ENCODE results near the gene DCC.

- no peak for TF ChIP-seq EZH2phosphoT487 (IDR thresholded peaks at IDR 0.05; ENCODE audit: borderline replicate concordance, low read depth)
- TF ChIP-seq CTCF (IDR thresholded peaks at IDR 0.05), result no peak
- TF ChIP-seq SIN3A (IDR thresholded peaks at IDR 0.05; ENCODE audit: borderline replicate concordance, low read depth, low read length), result no peak
- no peak for TF ChIP-seq USF1 (IDR thresholded peaks at IDR 0.05; ENCODE audit: borderline replicate concordance, low read depth)
- no peak for TF ChIP-seq GABPA (IDR thresholded peaks at IDR 0.05; ENCODE audit: low read depth)
- no peak for TF ChIP-seq MAX (IDR thresholded peaks at IDR 0.05; ENCODE audit: low read depth)
- no peak for TF ChIP-seq POLR2AphosphoS5 (IDR thresholded peaks at IDR 0.05; ENCODE audit: low read depth, low read length)
- TF ChIP-seq EP300 (IDR thresholded peaks at IDR 0.05; ENCODE audit: borderline replicate concordance in 1 of 2, low read depth in 1 of 2, low read length in 1 of 2), result no peak
- no peak for TF ChIP-seq RAD21 (IDR thresholded peaks at IDR 0.05; ENCODE audit: low read length)
These were observed 183.6 kb downstream of the DCC start for GRCh38 chr18:52523566-52523965.
